ENCODE measurements around the gene TBCD.

Gene TBCD

DNA sequence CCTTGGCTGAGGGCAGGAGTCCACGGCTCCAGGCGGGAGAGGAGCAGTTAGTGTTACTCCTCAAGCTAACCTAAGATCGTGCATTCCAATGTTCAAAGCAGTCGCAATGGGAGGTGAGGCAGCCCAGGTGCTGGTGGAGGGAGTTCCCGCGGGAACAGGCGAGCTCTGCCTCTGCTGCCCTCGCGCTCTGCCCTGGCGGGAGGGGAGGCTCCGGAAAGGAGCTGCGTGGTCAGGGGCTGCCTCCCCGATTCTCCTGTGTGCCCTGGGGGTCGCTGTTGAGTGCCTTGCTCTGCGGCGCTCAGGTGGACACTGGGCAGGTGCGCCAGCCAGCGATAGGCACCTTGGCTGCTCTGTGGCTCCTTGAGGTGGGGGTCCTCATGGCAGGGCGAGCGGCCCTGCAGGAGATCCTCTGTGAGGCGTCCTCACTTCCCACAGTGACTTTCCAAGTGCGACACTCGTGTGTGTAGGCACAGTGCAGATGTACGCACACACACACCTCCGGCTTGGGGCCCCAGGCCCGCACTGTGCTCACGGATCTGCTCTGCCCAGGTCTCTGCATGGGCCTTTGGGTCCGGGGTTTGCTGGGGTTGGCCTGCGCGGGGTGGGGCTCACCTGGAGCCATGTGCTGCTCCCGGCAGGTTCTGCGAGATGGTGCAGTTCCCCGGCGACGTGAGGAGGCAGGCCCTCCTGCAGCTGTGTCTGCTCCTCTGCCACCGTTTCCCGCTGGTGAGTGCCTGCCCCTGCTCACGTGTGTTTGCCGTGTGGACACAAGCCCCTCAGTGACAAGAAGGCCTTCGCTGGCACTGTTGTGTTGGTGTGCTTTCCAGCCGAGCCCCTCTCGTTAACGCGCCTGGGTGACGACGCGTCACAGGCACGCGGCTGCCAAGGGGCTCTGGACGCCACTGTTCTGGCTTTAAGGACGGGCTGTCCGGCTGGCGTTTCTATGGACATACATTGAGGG, 185.8 kb downstream of the TBCD start:
- no peak for DNase-seq
- no peak overlapping the region for H2AFZ ChIP-seq (ENCODE audit: low read length)
- H3K79me2 ChIP-seq (ENCODE audit: low read length) = no peaks in the 10 kb centered on the region
- H3K4me3 ChIP-seq (ENCODE audit: low read length) = no peak overlapping the region
- TF ChIP-seq, protein P1, sequence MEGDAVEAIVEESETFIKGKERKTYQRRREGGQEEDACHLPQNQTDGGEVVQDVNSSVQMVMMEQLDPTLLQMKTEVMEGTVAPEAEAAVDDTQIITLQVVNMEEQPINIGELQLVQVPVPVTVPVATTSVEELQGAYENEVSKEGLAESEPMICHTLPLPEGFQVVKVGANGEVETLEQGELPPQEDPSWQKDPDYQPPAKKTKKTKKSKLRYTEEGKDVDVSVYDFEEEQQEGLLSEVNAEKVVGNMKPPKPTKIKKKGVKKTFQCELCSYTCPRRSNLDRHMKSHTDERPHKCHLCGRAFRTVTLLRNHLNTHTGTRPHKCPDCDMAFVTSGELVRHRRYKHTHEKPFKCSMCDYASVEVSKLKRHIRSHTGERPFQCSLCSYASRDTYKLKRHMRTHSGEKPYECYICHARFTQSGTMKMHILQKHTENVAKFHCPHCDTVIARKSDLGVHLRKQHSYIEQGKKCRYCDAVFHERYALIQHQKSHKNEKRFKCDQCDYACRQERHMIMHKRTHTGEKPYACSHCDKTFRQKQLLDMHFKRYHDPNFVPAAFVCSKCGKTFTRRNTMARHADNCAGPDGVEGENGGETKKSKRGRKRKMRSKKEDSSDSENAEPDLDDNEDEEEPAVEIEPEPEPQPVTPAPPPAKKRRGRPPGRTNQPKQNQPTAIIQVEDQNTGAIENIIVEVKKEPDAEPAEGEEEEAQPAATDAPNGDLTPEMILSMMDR (IDR thresholded peaks at IDR 0.05; ENCODE audit: low read length) = no peak
- no peak for TF ChIP-seq EZH2phosphoT487 (IDR thresholded peaks at IDR 0.05; ENCODE audit: low read length)
- no peak for TF ChIP-seq EZH2 (optimal IDR thresholded peaks at IDR 0.05; ENCODE audit: low read depth, low read length)
- no peaks in the 10 kb centered on the region for H3K27me3 ChIP-seq (replicated peaks; ENCODE audit: insufficient read depth, low read length)
- H3K4me1 ChIP-seq (ENCODE audit: low read length) = no peaks in the 10 kb centered on the region
- H3K9ac ChIP-seq (ENCODE audit: low read length) = no peak overlapping the region
- no peaks in the 10 kb centered on the region for H4K20me1 ChIP-seq (ENCODE audit: insufficient read depth, low read length)
- no peaks in the 10 kb centered on the region for H3K9me3 ChIP-seq (replicated peaks; ENCODE audit: insufficient read depth, low read length)
- H3K4me2 ChIP-seq (ENCODE audit: low read depth, low read length) = no peak overlapping the region
- no peaks in the 10 kb centered on the region for H3K9me2 ChIP-seq (replicated peaks; ENCODE audit: insufficient read depth, low read length)
- no peak overlapping the region for H3K27ac ChIP-seq (ENCODE audit: low read length)
- H3K36me3 ChIP-seq (replicated peaks; ENCODE audit: insufficient read depth, low read length) = no peaks in the 10 kb centered on the region
- H3F3A ChIP-seq (ENCODE audit: insufficient read depth, low read length) = no peaks in the 10 kb centered on the region

DNA sequence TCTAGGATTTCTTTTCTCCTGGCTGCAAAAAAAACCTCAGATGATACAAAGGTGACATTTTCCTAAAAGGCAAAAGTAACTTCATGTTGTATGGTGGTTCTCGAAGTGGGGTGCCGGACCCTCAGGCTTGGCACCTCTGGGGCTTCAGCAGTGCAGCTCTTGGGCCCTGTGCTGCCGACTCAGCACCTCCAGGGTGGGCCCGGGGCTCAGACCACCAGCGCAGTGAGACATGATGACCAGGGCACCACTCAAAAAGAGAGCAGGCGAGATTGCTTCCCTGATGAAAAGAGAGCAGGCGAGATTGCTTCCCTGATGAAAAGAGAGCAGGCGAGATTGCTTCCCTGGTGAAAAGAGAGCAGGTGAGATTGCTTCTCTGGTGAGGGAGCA, 186.6 kb downstream of the TBCD start:
- TF ChIP-seq, protein P1 (IDR thresholded peaks at IDR 0.05; ENCODE audit: low read length) = no peak
- TF ChIP-seq EZH2phosphoT487 (IDR thresholded peaks at IDR 0.05; ENCODE audit: low read length) = no peak
- TF ChIP-seq EZH2 (optimal IDR thresholded peaks at IDR 0.05; ENCODE audit: low read depth, low read length) = no peak
- no peak overlapping the region for H3K4me3 ChIP-seq (ENCODE audit: low read length)
- H3K79me2 ChIP-seq (ENCODE audit: low read length) = no peaks in the 10 kb centered on the region
- no peak for DNase-seq
- H3F3A ChIP-seq (ENCODE audit: insufficient read depth, low read length) = no peaks in the 10 kb centered on the region
- H3K27ac ChIP-seq (ENCODE audit: low read length) = no peak overlapping the region
- no peaks in the 10 kb centered on the region for H3K36me3 ChIP-seq (replicated peaks; ENCODE audit: insufficient read depth, low read length)
- H3K4me1 ChIP-seq (ENCODE audit: low read length) = no peaks in the 10 kb centered on the region
- H3K9me2 ChIP-seq (replicated peaks; ENCODE audit: insufficient read depth, low read length) = no peaks in the 10 kb centered on the region
- no peak overlapping the region for H2AFZ ChIP-seq (ENCODE audit: low read length)
- no peak overlapping the region for H3K9ac ChIP-seq (ENCODE audit: low read length)
- no peak overlapping the region for H3K4me2 ChIP-seq (ENCODE audit: low read depth, low read length)
- no peaks in the 10 kb centered on the region for H3K9me3 ChIP-seq (replicated peaks; ENCODE audit: insufficient read depth, low read length)
- no peaks in the 10 kb centered on the region for H4K20me1 ChIP-seq (ENCODE audit: insufficient read depth, low read length)
- H3K27me3 ChIP-seq (replicated peaks; ENCODE audit: insufficient read depth, low read length) = no peaks in the 10 kb centered on the region

DNA sequence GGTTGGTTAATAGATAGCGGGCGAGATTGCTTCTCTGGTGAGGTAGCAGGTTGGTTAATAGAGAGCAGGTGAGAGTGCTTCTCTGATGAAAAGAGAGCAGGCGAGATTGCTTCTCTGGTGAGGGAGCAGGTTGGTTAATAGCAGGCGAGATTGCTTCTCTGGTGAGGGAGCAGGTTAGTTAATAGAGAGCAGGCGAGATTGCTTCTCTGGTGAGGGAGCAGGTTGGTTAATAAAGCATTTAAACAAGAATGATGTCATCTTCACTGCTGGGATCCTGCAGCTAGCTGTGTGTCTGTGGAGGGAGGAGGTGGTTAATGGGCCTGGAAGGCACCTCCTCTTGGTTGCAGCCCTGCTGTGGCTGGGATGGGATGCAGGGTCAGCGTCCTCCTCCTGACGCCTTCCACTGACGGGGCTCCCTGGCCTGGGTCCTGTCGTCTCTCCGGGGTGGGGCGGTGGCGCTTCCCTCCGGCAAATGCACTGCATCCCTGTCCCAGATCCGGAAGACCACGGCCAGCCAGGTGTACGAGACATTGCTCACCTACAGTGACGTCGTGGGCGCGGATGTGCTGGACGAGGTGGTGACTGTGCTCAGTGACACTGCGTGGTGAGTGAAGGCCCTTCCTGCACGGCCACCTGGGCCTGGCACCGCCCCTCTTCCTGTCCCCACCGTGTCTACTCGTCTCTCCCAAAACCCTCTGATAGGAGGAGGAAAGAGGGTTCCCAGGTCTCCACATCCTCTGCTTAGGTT, 187.2 kb downstream of the TBCD start:
- Histone ChIP-seq H3K27me3 (replicated peaks; ENCODE audit: insufficient read depth, low read length) (no peaks in the 10 kb centered on the region), H3K9me3 (replicated peaks; ENCODE audit: insufficient read depth, low read length) (no peaks in the 10 kb centered on the region), H3K4me3 (ENCODE audit: low read length) (no peak overlapping the region), H3K9me2 (replicated peaks; ENCODE audit: insufficient read depth, low read length) (no peaks in the 10 kb centered on the region), H3K9ac (ENCODE audit: low read length) (no peak overlapping the region), H3F3A (ENCODE audit: insufficient read depth, low read length) (no peaks in the 10 kb centered on the region), H3K27ac (ENCODE audit: low read length) (no peak overlapping the region), H3K79me2 (ENCODE audit: low read length) (no peaks in the 10 kb centered on the region), H3K36me3 (replicated peaks; ENCODE audit: insufficient read depth, low read length) (no peaks in the 10 kb centered on the region), H3K4me1 (ENCODE audit: low read length) (no peaks in the 10 kb centered on the region), H4K20me1 (ENCODE audit: insufficient read depth, low read length) (no peaks in the 10 kb centered on the region), H2AFZ (ENCODE audit: low read length) (no peak overlapping the region), H3K4me2 (ENCODE audit: low read depth, low read length) (no peak overlapping the region)
- TF ChIP-seq EZH2 (optimal IDR thresholded peaks at IDR 0.05; ENCODE audit: low read depth, low read length) = no peak
- TF ChIP-seq, protein P1 (IDR thresholded peaks at IDR 0.05; ENCODE audit: low read length) = no peak
- TF ChIP-seq EZH2phosphoT487 (IDR thresholded peaks at IDR 0.05; ENCODE audit: low read length) = no peak
- no peak for DNase-seq
